ENCODE measurements around the gene UPF3B. TPM values are rescaled to one million over a fixed set of nuclear protein-coding genes. Genes with fewer than 3 reads are reported as not detected.
"Not testable (repeated sequence)": the region's sequence is repeated elsewhere in the genome, so short reads cannot be mapped to it uniquely, and the experiment has no call there.

Gene UPF3B, protein sequence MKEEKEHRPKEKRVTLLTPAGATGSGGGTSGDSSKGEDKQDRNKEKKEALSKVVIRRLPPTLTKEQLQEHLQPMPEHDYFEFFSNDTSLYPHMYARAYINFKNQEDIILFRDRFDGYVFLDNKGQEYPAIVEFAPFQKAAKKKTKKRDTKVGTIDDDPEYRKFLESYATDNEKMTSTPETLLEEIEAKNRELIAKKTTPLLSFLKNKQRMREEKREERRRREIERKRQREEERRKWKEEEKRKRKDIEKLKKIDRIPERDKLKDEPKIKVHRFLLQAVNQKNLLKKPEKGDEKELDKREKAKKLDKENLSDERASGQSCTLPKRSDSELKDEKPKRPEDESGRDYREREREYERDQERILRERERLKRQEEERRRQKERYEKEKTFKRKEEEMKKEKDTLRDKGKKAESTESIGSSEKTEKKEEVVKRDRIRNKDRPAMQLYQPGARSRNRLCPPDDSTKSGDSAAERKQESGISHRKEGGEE
- 3.7 TPM for total RNA-seq
- long read RNA-seq, partial matches to known transcripts = 6 of 9 reads
- long read RNA-seq, other reads (novel, unspliced or antisense) = 1 of 9 reads

DNA sequence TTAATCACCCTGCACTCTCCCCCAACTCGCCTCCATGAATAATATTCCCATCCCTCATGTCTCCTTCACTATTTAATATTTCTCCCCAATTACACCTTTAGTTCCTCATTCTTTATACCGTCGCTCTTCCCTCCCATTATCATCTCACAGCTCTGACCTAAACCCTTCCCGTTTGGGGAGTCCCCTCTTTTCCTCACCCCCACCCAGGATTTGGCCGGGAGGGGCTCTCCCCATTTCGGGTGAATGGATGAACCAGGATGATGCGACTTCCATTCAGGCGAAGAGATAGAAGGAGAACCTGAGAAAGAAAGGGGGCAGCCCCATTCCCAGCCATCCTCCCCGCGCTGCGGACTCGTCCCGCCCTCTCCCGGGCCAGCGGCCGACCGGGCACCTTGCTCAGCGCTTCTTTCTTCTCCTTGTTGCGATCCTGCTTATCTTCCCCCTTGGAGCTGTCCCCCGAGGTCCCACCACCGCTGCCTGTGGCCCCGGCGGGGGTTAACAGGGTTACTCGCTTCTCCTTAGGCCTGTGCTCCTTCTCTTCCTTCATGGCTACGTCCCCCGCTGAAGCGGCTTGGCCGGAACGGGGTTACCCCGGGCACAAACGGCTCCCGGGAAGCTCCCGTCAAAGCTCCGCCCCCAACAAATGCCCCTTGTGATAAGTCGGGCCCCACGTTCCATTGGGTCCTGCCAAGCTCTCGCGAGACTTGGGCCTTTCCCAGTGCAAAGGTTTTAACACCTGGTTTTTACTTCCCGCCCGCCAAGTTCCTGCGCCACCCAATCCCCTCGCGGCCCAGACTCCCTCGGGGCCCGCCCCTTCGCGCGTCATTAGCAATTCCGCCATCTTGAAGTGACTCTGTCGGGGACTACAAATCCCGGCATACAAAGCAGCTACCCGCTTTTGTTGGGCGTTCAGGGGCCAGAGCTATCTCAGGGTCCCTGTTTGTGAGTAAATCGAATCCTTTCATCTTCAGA, at the start of gene UPF3B:
Gene UPF3B (minus strand): TSS at position 582 of the 972 bp plus-strand sequence. CDS start 35 bp downstream, at position 547.
- intact Hi-C loops (cut with micrococcal nuclease) = no loop called here
- peak; percentile 99 for ATAC-seq
- DNase-seq = peak; percentile 95

DNA sequence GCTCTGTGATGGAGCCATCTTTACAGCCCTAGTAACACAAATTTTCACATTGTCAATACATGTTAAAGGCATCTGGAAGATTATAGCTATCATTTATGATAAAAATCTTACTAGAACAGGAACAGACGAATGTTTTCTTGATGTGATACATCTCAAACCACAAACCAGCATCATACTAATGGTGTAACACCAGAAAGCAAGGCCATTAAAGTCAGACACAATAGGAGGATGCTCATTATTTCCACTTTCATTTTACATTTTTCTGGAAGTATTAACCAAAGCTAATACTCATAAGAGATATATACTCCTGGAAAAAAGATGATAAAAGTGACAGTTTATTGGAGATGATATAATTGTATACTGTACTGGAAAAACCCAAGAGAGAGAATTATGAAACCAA, 48.2 kb upstream of the UPF3B start:
- DNase-seq (no peak), ATAC-seq (no peak)
- intact Hi-C loops (cut with micrococcal nuclease) = no loop called here

DNA sequence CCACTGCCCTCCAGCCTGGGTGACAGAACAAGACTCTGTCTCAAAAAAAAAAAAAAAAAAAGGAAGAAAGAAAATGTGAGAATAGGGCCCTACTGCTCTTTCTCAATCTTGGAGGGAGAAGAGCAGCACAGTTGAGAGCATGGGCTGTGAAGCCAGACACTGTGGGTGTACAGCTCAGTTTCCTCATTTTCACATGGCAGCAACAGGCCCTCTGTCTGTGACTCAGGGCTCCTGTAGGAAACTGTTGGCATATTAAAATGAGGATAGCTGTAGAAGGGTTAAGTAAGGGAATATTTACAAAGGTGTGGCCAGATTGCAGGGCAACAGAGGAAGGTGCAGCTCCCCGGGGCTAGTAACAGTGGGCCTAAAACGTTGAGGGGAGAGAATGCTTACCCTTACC, 46.4 kb upstream of the UPF3B start:
- intact Hi-C loops (cut with micrococcal nuclease) = no loop called here
- DNase-seq (no peak), ATAC-seq (no peak)

DNA sequence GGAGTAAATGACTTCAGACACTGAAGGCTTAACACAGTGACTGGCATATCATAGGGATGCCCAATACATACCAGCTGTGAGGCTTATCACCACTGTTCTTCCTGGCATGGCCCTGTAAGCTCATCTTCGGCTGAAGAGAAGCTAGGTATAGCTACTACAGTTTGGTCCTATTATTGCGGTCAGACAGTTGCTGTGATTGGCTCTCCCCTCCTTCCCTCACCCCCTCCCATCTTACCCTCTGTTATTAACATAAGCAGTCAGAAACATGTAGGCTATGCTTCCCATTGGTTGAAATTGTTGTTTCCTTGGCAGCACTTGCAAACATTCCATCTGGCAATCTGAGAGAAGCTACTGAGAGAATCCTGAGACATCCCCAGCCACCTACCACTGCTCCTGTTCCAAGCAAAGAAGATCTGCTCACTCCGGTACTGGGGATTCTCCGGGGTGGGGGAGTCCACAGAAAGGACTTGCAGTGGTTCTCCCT, 43.1 kb upstream of the UPF3B start, which contains the start of gene AKAP14:
Gene AKAP14 (plus strand): TSS at position 51 of the 484 bp plus-strand sequence. CDS start 7,331 bp downstream, outside the sequence.
- no peak for DNase-seq

DNA sequence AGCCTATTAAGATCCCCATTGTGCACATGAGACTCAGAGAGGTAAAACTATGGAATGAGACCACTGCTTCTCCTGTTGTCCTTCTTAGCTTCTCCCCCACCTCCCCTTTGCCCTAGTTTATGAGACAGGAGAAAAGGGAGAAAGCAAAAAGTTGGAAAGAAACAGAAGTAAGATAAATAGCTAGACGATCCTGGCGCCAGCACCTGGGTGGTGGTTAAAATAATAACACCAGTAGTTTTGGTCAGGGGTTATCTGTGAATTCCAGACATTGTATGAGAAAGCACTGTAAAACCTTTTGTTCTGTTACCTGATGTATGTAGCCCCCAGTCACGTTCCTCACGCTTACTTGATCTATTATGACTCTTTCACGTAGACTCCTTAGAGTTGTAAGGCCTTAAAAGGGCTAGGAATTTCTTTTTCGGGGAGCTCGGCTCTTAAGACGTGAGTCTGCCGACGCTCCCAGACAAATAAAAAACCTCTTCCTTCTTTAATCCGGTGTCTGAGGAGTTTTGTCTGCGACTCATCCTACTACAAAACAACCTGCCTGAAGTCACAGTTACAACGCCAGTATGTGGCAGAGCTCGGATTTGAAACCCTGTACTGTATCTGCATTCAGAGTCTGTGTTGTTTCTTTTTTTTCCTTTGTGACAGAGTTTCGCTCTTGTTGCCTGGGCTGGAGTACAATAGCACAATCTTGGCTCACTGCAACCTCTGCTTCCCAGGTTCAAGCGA, 39.4 kb upstream of the UPF3B start:
- intact Hi-C loops (cut with micrococcal nuclease); DNase-seq; ATAC-seq: not testable (repeated sequence)

More for the DNA sequence above, 43.1 kb upstream of the UPF3B start, which contains the start of gene AKAP14:
- intact Hi-C loops (cut with micrococcal nuclease) = no loop called here
- ATAC-seq = no peak

DNA sequence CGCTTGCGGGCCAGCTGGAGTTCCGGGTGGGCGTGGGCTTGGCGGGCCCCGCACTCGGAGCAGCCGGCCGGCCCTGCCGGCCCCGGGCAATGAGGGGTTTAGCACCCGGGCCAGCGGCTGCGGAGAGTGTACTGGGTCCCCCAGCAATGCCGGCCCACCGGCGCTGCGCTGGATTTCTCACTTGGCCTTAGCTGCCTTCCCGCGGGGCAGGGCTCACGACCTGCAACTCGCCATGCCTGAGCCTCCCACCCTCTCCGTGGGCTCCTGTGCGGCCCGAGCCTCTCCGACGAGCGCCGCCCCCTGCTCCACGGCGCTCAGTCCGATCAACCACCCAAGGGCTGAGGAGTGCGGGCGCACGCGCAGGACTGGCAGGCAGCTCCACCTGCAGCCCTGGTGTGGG, 37.9 kb upstream of the UPF3B start:
- ATAC-seq; DNase-seq; intact Hi-C loops (cut with micrococcal nuclease): not testable (repeated sequence)

DNA sequence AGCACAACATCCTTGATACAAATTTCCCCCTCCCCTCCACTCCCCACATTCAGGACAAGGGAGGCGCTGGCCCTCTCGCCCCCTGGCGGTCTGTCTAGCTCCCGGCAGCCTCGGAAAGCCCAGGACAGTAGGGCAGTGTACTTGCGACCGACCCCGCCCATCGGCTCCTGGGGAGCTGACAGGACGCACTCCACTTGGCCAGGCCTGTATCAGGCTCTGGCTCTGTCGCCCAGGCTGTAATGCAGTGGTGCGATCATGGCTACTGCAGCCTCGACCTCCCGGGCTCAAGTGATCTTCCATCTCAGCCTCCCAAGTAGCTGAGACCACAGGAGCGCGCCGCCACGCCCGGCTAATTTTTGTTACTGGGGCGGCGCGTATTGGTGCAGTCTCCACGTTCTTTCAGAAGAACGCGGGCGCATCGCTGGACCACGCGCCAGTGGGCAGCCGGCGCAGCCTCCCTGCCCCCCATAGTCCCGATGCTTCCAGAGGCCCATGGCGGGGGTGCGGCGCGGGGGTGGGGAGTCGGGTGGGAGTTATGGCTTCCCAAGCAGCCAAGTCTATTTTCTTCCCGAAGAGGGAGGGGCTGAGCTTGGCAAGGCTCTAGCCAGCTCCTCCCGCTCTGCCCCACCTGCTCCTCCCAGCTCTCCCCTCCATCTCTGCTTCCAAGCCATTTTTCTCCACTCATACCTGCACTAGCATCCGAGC, 35.1 kb upstream of the UPF3B start:
- ATAC-seq = peak; percentile 84
- DNase-seq = peak; percentile 74
- intact Hi-C loops (cut with micrococcal nuclease) = no loop called here

DNA sequence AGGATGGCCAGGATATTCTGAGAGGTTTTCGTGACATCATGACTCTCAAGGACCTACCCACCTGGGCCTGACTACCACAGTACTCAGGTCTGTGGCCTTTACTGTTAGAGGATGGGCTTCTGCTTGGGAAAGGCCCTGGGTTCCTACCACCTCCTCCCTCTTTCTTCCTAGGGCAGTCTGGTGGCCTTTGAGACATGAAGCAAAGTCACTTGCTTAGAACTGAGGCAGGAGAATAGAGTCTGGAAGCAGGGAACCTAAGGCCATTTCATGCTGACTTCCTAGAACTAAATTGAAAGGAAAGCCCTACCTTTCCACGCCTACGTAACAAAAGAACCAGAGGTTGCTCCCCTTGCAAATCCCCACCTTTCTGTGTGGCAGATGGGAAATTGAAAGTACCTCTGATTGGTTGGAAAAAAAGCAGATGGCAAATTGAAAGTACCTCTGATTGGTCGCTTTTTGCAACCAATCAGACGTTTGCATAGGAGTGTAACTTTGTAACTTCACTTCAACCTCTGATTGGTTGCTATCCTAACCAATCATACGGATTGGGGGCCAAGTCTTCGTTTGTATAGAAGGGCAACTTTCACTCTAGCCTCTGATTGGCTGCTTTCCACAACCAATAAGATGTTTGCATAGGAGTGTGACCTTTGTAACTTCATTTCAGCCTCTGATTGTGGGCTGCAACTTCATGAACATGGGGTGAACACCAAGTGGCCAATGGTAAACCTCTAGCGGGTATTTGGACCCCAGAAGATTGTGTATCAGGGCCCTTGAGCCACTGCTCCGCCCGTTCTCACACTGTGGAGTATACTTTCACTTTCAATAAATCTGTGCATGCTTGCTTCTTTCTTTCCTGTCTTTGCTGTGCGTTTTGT, 33.0 kb upstream of the UPF3B start:
- no peak for DNase-seq
- intact Hi-C loops (cut with micrococcal nuclease) = no loop called here
- ATAC-seq = no peak

DNA sequence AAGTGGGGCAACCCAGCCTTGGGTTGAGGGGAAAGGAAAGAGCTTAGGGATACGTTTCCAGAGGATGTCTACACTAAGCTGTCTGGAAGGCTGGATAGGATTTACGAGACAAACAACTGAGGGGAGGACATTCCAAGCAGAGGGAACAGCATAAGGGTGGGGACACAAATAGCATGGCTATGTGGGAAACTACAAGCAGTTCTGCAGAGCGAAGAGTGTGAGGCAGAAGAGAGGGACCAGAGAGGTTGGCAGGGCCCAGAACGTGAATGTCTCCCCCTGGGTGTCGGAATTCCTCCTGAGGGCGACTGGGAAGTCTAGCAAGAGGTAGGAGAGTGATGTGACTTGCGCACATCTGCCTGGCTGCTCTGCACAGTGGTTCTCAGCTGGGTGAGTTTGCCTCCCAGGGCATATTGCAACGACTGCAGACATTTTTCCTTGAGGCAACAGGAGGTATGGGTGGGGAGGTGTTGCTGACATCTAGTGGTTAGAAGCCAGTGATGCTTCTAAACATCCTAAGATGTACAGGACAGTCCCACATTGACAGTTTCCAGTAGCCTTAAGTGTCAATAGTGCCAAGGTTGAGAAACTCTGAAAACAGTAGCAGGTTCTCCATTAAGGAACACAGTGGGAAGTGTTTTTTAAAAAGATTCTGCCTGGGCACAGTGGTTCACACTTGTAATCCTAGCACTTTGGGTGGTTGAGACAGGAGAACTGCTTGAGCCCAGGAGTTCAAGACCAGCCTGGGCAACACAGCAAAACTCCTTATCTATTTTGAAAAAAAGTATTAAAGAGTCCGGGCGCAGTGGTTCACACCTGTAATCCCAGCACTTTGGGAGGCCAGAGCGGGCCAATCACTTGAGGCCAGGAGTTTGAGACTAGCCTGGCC, 28.0 kb upstream of the UPF3B start:
- DNase-seq = no peak

DNA sequence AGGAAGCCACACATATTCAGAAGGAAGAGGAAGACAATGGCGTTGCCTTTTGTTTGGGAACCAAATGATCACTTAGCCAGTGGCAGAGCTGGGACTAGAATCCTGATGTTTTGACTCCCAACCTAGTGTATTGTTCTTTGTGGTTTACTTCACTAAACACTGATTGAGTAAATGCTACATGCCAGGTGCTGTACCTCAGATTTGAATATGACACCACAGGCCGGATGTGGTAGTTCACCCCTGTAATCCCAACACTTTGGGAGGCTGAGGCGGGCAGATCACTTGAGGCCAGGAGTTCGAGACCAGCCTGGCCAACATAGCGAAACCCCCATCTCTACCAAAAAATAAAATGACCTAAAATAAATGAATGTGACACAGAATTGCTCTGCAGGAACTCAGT, 27.3 kb upstream of the UPF3B start:
- intact Hi-C loops (cut with micrococcal nuclease) = no loop called here
- no peak for ATAC-seq
- no peak for DNase-seq

More for the DNA sequence above, 28.0 kb upstream of the UPF3B start:
- intact Hi-C loops (cut with micrococcal nuclease) = no loop called here
- ATAC-seq = peak; percentile 78

DNA sequence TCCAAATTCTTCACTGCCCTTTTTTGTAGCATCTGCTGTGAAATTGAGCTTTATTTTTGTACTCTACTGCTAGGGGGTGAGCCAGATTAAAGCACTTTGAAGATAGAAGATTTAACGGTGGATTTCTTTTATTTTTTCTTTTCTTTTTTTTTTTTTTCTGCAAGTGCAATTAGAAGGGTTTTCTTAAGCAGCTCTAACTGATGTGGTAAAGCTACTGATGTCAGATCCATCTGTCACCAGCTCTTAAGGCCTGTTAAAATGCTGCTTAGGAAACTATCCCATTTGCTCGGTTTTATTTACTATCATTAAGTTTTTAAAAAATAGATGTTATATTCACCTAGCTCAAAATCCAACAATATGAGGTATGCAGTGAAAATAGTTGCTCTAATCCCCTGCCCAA, 26.0 kb upstream of the UPF3B start:
- ATAC-seq (no peak), DNase-seq (no peak)
- intact Hi-C loops (cut with micrococcal nuclease) = no loop called here

DNA sequence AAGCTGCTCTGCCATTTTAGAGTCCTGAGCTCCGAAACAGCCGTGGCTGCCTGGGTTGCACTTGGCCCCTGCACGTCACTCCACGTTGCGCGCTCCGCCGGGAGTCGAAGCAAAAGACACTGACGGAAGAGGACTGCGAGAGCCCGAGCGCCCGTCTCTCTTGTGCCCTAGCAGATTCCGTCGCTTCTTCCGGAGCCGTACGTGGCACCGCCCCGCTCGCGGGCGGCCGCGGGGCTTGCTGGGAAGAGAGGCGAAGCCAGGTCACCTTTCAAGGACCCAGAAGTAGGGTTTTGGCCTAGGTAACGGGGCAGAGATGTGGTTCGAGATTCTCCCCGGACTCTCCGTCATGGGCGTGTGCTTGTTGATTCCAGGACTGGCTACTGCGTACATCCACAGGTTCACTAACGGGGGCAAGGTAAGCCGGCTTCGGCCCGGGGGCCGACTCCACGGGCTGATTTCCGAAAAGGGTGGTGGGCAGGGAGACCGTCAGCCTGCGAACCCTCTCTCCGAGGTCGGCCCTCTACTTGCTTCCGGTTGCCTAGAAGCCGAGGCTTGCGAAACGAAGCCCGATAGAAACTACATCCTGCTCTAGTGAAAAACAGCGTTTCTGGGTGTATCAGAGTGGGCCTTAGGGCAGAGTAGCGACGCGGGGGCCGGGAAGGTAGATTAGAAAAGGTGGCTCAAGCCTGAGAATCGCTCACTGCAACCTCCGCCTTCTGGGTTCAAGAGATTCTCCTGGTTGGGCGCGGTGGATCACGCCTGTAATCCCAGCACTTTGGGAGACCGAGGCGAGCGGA, 19.0 kb upstream of the UPF3B start, which contains the start of the genes NDUFA1 and RNF113A:
Gene NDUFA1 (plus strand): TSS at position 234 of the 797 bp plus-strand sequence. CDS start 80 bp downstream, at position 314.
Gene RNF113A (minus strand): TSS at position 135 of the 797 bp plus-strand sequence. CDS start 120 bp downstream, at position 15.
- intact Hi-C loops (cut with micrococcal nuclease) = no loop called here

DNA sequence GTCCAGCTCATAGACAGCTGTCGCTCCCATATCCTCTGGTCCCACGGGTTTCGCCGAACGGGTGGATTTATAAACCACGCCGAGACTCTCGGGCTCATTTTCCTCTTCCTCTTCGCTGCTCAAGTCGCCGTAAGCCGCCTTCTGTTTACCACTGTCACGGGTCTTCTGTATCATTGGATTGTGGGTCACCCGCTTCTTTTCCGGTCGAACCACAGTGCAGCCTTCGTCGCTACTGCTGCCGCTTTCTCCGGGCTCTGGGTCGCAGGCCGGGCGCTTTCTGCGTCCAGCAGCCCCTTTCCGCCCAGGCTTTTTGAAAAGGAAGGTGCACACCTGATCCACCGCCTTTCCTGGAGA, 18.5 kb upstream of the UPF3B start:
- intact Hi-C loops (cut with micrococcal nuclease) = no loop called here
- DNase-seq (no peak), ATAC-seq (peak; percentile 52)

More for the DNA sequence above, 19.0 kb upstream of the UPF3B start, which contains the start of the genes NDUFA1 and RNF113A:
- ATAC-seq (peak; percentile 99), DNase-seq (peak; percentile 91)

DNA sequence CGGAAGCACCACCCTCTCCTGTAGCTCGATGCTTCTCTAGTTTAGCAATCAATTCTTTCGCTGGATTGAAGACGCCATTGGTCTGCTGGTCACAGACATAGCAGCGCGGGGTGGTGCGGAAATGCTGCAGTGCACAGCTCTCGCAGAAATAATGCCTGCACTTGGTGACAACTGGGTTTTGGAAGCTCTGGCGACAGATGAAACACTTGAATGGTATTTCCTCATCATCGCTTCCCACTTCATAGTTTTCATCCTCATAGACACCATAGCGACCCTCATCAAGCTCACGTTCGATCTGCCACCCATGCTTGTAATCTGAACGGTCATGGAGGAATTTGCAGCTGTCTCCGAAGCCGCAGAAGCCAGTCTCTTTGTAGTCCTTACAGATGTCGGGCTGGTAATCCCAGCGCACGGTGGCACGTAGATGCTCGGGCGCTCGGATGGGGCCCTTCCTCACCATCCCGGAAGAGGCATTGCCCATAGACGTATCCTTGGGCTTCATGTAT, 17.9 kb upstream of the UPF3B start:
- DNase-seq (no peak), ATAC-seq (peak; percentile 52)
- intact Hi-C loops (cut with micrococcal nuclease) = no loop called here

DNA sequence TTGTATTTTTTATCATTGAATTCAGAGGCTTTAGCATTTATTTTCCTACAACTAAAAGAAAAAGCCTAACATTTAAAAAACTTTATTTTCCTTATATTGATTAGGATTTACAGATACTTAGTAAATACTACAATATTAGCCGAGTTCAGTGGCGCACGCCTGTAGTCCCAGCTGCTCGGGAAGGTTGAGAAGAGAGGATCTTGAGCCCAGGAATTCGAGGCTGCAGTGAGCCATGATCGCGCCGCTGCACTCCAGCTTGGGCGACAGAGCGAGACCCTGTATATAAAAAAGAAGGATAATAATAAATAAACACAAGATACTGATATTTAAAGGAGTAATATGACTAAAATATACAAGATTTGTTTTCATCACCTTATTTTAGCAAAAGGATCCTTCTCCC, 681 bp upstream of the UPF3B start:
- ATAC-seq = peak; percentile 34

More for the DNA sequence above, 681 bp upstream of the UPF3B start:
- DNase-seq = no peak
- intact Hi-C loops (cut with micrococcal nuclease) = no loop called here
